NCI-H128 (cell line): ENCODE data around the gene NFX1.
"Not testable (repeated sequence)": the region's sequence is repeated elsewhere in the genome, so short reads cannot be mapped to it uniquely, and the experiment has no call there.

ENCODE experiments used
- DNase-seq: peaks from one replicate; lab custom pipeline; 2025; ENCODE audit not compliant: unreplicated experiment; lab: John Stamatoyannopoulos, UW

The NFX1 gene

GRCh38 chr9:33307067-33307466 is 16.8 kb downstream of the NFX1 start:
- no peak for DNase-seq

- no peak for DNase-seq
Observed at GRCh38 chr9:33309903-33310302, 19.6 kb downstream of the NFX1 start.

GRCh38 chr9:33310748-33311147 is 20.4 kb downstream of the NFX1 start:
- DNase-seq, result no peak

GRCh38 chr9:33311953-33312352 is 21.6 kb downstream of the NFX1 start:
- no peak for DNase-seq

GRCh38 chr9:33315371-33315770 is 25.1 kb downstream of the NFX1 start:
- DNase-seq, result no peak

- DNase-seq, result not testable (repeated sequence)
Observed at GRCh38 chr9:33317136-33317535, 26.8 kb downstream of the NFX1 start.

- no peak for DNase-seq
Observed at GRCh38 chr9:33318225-33318624, 27.9 kb downstream of the NFX1 start.

GRCh38 chr9:33318781-33319180 is 28.5 kb downstream of the NFX1 start:
- no peak for DNase-seq

GRCh38 chr9:33320230-33320567 is 29.9 kb downstream of the NFX1 start:
- no peak for DNase-seq

- DNase-seq, result no peak
Observed at GRCh38 chr9:33320568-33321261, 30.4 kb downstream of the NFX1 start.

GRCh38 chr9:33329117-33329563 is 38.8 kb downstream of the NFX1 start:
- DNase-seq, result no peak

- no peak for DNase-seq
Observed at GRCh38 chr9:33329979-33330378, 39.7 kb downstream of the NFX1 start.

GRCh38 chr9:33331377-33331891 is 41.1 kb downstream of the NFX1 start:
- DNase-seq, result no peak

GRCh38 chr9:33332011-33332410 is 41.7 kb downstream of the NFX1 start:
- DNase-seq, result no peak

GRCh38 chr9:33332956-33333355 is 42.6 kb downstream of the NFX1 start:
- DNase-seq, result not testable (repeated sequence)

GRCh38 chr9:33340186-33340585 is 49.9 kb downstream of the NFX1 start:
- no peak for DNase-seq

- no peak for DNase-seq
Observed at GRCh38 chr9:33341182-33341581, 50.9 kb downstream of the NFX1 start.

GRCh38 chr9:33344145-33344544 is 53.8 kb downstream of the NFX1 start:
- DNase-seq, result no peak

GRCh38 chr9:33346564-33346963 is 56.2 kb downstream of the NFX1 start:
- no peak for DNase-seq

- no peak for DNase-seq
Observed at GRCh38 chr9:33348998-33349397, 58.7 kb downstream of the NFX1 start.

GRCh38 chr9:33349743-33350142 is 59.4 kb downstream of the NFX1 start:
- no peak for DNase-seq

- no peak for DNase-seq
Observed at GRCh38 chr9:33350310-33350709, 60.0 kb downstream of the NFX1 start.

- no peak for DNase-seq
Observed at GRCh38 chr9:33351547-33351946, 61.2 kb downstream of the NFX1 start.
